ENCODE measurements around the gene NETO1.

DNA sequence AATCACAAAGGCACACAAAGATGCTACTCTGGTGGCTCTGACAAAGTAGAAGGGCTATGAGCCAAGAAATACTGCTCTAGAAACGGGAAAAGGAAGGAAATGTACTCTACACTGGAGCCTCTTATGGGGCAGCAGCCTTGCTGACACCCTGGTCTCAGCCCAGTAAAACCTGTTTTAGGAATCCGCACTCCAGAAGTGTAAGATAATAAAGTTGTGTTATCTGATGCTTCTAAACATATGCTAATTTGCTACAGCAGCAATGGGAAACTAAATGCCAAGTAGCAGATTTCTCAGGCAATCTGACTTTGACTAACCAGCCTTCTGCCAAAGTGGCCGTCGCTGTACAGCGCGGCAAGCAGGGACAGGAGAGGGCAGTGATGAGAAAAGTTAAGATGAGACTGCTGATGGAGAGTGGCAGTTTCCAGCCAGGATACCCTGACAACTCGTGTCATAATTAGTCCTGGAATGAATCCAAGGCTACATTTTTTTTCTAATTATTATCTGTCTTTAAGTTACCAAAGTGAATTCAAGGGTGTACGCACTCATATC is 99.0 kb downstream of the NETO1 start:
- TF ChIP-seq EZH2 (IDR thresholded peaks at IDR 0.05; ENCODE audit: low read depth, unreplicated experiment) = no peak
- TF ChIP-seq, protein P1, sequence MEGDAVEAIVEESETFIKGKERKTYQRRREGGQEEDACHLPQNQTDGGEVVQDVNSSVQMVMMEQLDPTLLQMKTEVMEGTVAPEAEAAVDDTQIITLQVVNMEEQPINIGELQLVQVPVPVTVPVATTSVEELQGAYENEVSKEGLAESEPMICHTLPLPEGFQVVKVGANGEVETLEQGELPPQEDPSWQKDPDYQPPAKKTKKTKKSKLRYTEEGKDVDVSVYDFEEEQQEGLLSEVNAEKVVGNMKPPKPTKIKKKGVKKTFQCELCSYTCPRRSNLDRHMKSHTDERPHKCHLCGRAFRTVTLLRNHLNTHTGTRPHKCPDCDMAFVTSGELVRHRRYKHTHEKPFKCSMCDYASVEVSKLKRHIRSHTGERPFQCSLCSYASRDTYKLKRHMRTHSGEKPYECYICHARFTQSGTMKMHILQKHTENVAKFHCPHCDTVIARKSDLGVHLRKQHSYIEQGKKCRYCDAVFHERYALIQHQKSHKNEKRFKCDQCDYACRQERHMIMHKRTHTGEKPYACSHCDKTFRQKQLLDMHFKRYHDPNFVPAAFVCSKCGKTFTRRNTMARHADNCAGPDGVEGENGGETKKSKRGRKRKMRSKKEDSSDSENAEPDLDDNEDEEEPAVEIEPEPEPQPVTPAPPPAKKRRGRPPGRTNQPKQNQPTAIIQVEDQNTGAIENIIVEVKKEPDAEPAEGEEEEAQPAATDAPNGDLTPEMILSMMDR (conservative IDR thresholded peaks at IDR 0.05; ENCODE audit: low read depth in 2 of 2) = peak in 1 of 2 experiments; percentile 34; a peak in 2 of 4 replicates
- TF ChIP-seq POLR2AphosphoS5 (IDR thresholded peaks at IDR 0.05; ENCODE audit: low read depth) = no peak
- TF ChIP-seq REST (IDR thresholded peaks at IDR 0.05; ENCODE audit: unreplicated experiment) = no peak
- TF ChIP-seq CREB1 (CRISPR knock-in tag; IDR thresholded peaks at IDR 0.05; ENCODE audit: low read depth) = no peak
- TF ChIP-seq, protein P2, sequence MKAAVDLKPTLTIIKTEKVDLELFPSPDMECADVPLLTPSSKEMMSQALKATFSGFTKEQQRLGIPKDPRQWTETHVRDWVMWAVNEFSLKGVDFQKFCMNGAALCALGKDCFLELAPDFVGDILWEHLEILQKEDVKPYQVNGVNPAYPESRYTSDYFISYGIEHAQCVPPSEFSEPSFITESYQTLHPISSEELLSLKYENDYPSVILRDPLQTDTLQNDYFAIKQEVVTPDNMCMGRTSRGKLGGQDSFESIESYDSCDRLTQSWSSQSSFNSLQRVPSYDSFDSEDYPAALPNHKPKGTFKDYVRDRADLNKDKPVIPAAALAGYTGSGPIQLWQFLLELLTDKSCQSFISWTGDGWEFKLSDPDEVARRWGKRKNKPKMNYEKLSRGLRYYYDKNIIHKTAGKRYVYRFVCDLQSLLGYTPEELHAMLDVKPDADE (IDR thresholded peaks at IDR 0.05) = no peak
- TF ChIP-seq ZNF331 (CRISPR knock-in tag; IDR thresholded peaks at IDR 0.05; ENCODE audit: low read depth) = no peak
- TF ChIP-seq EZH2phosphoT487 (IDR thresholded peaks at IDR 0.05; ENCODE audit: unreplicated experiment) = no peak
- no peak for TF ChIP-seq JUNB (IDR thresholded peaks at IDR 0.05; ENCODE audit: unreplicated experiment)

Data from GM23338 (cell line).